Measurements from ENCODE around the gene ATG14. TPM values are rescaled to one million over a fixed set of nuclear protein-coding genes. Genes with fewer than 3 reads are reported as not detected.

Gene ATG14
- total and polyA plus RNA-seq, 2 donors (not counting 1 experiment from before 2014, with no cell fraction given) = 7.2 to 15.5 TPM

GRCh38 chr14:55438066-55438683 lies 26.5 kb upstream of the ATG14 start:
- no peak overlapping the region for H3K4me2 ChIP-seq (replicated peaks; ENCODE audit: low read depth, low read length, poor library complexity, severe bottlenecking)
- ATAC-seq (ENCODE audit: low read depth) (no peak), DNase-seq (peak; percentile 22)
- no peaks in the 10 kb centered on the region for H3K9me3 Mint-ChIP-seq (ENCODE audit: insufficient read depth)
- ChIA-PET POLR2A (no interaction called here), CTCF (interaction anchor here (0.6 to 1.8 kb wide), 4 partner anchors 9 to 1042 kb away, joined by 3 to 6 read pairs (median 4); no protein-coding TSS in a partner anchor)
- no peaks in the 10 kb centered on the region for H4K20me1 ChIP-seq (ENCODE audit: control insufficient read depth, insufficient read depth, low read length, poor library complexity, severe bottlenecking)
- H3K4me1 ChIP-seq (ENCODE audit: control insufficient read depth in 2 of 2, insufficient read depth in 2 of 2, low read length in 2 of 2) = peaks cover 0 to 3% of the 10 kb centered on the region in 2 donors
- no peak overlapping the region for H3K27ac ChIP-seq (ENCODE audit: low read length in 2 of 2)
- peaks cover 9% of the 10 kb centered on the region for H3K4me1 Mint-ChIP-seq
- no peaks in the 10 kb centered on the region for H3K79me2 ChIP-seq (ENCODE audit: control insufficient read depth, insufficient read depth, low read length)
- 72% methylated on average over 8 of the region's 10 CpGs for WGBS (ENCODE audit: insufficient coverage)
- peaks cover 0 to 4% (median 0%) of the 10 kb centered on the region in 3 donors for H3K9me3 ChIP-seq (ENCODE audit: control extremely low read depth in 1 of 3, control insufficient read depth in 2 of 3, insufficient read depth in 1 of 3, low read length in 2 of 3)
- TF ChIP-seq CTCF (IDR thresholded peaks at IDR 0.05) (peak; percentile 25), EZH2 (IDR thresholded peaks at IDR 0.05; ENCODE audit: borderline replicate concordance, insufficient read depth, low read depth, low read length, poor library complexity, severe bottlenecking) (no peak)
- H3K4me3 Mint-ChIP-seq = no peak overlapping the region
- no peak overlapping the region for H2AFZ ChIP-seq (ENCODE audit: insufficient read depth, low read depth, low read length, poor library complexity, severe bottlenecking)
- intact Hi-C loops (cut with micrococcal nuclease) = no loop called here
- peaks cover 0 to 8% (median 0%) of the 10 kb centered on the region in 4 experiments for H3K27me3 ChIP-seq (replicated peaks in 1 of 4; ENCODE audit: control extremely low read depth in 1 of 4, control insufficient read depth in 3 of 4, insufficient read depth in 4 of 4, low read length in 3 of 4)
- H3K9ac ChIP-seq (ENCODE audit: low read length) = no peak overlapping the region
- no peak overlapping the region for H3K4me3 ChIP-seq (ENCODE audit: control extremely low read depth in 1 of 5, extremely low read depth in 1 of 5, insufficient read depth in 1 of 5, low read depth in 2 of 5, low read length in 4 of 5)
- no peaks in the 10 kb centered on the region for H3K36me3 ChIP-seq (replicated peaks in 1 of 2; ENCODE audit: control extremely low read depth in 1 of 2, control insufficient read depth in 1 of 2, extremely low read depth in 1 of 2, insufficient read depth in 2 of 2, low read length in 1 of 2)
- peaks cover 23% of the 10 kb centered on the region for H3K27me3 Mint-ChIP-seq
- H3K27ac Mint-ChIP-seq = no peak overlapping the region

GRCh38 chr14:55436931-55437330 lies 25.3 kb upstream of the ATG14 start:
- Histone ChIP-seq H3K4me3 (ENCODE audit: control extremely low read depth in 1 of 5, extremely low read depth in 1 of 5, insufficient read depth in 1 of 5, low read depth in 2 of 5, low read length in 4 of 5) (no peak overlapping the region), H3K27me3 (replicated peaks in 1 of 4; ENCODE audit: control extremely low read depth in 1 of 4, control insufficient read depth in 3 of 4, insufficient read depth in 4 of 4, low read length in 3 of 4) (peaks cover 0 to 8% (median 0%) of the 10 kb centered on the region in 4 experiments), H2AFZ (ENCODE audit: insufficient read depth, low read depth, low read length, poor library complexity, severe bottlenecking) (no peak overlapping the region), H3K79me2 (ENCODE audit: control insufficient read depth, insufficient read depth, low read length) (no peaks in the 10 kb centered on the region), H3K27ac (ENCODE audit: low read length in 2 of 2) (no peak overlapping the region), H3K4me1 (ENCODE audit: control insufficient read depth in 2 of 2, insufficient read depth in 2 of 2, low read length in 2 of 2) (peaks cover 0 to 3% of the 10 kb centered on the region in 2 donors), H3K9me3 (ENCODE audit: control extremely low read depth in 1 of 3, control insufficient read depth in 2 of 3, insufficient read depth in 1 of 3, low read length in 2 of 3) (peaks cover 0 to 4% (median 0%) of the 10 kb centered on the region in 3 donors), H3K4me2 (replicated peaks; ENCODE audit: low read depth, low read length, poor library complexity, severe bottlenecking) (no peak overlapping the region), H4K20me1 (ENCODE audit: control insufficient read depth, insufficient read depth, low read length, poor library complexity, severe bottlenecking) (no peaks in the 10 kb centered on the region), H3K36me3 (replicated peaks in 1 of 2; ENCODE audit: control extremely low read depth in 1 of 2, control insufficient read depth in 1 of 2, extremely low read depth in 1 of 2, insufficient read depth in 2 of 2, low read length in 1 of 2) (no peaks in the 10 kb centered on the region), H3K9ac (ENCODE audit: low read length) (no peak overlapping the region)
- Mint-ChIP-seq H3K9me3 (ENCODE audit: insufficient read depth) (no peaks in the 10 kb centered on the region), H3K4me1 (peaks cover 9% of the 10 kb centered on the region), H3K27me3 (peaks cover 23% of the 10 kb centered on the region), H3K4me3 (no peak overlapping the region), H3K27ac (no peak overlapping the region)
- intact Hi-C loops (cut with micrococcal nuclease) = no loop called here
- POLR2A ChIA-PET = no interaction called here
- 94% methylated on average over 3 of the region's 4 CpGs for WGBS (ENCODE audit: insufficient coverage)
- ATAC-seq (ENCODE audit: low read depth) = no peak
- TF ChIP-seq EZH2 (IDR thresholded peaks at IDR 0.05; ENCODE audit: borderline replicate concordance, insufficient read depth, low read depth, low read length, poor library complexity, severe bottlenecking) (no peak), CTCF (IDR thresholded peaks at IDR 0.05) (no peak)
- DNase-seq = no peak
- CTCF ChIA-PET = interaction anchor here (1.0 to 1.8 kb wide), 2 partner anchors 903 to 1038 kb away, joined by 4 to 6 read pairs; no protein-coding TSS in a partner anchor
